Hypothalamus (tissue), 51 donors: ENCODE measurements around the gene NCOA1.
"Not testable (repeated sequence)": the region's sequence is repeated elsewhere in the genome, so short reads cannot be mapped to it uniquely, and the experiment has no call there.

Source experiments
- DNase-seq, 51 donors: peaks; one replicate each; lab custom pipeline; 2025; lab: John Stamatoyannopoulos, UW

Gene NCOA1

GRCh38 chr2:24570225-24570624 is 79.2 kb downstream of the NCOA1 start:
- no peak for DNase-seq

- no peak for DNase-seq
Observed at GRCh38 chr2:24571828-24572442, 80.9 kb downstream of the NCOA1 start.

- DNase-seq: no peak
Observed at GRCh38 chr2:24576146-24576545, 85.1 kb downstream of the NCOA1 start.

DNA sequence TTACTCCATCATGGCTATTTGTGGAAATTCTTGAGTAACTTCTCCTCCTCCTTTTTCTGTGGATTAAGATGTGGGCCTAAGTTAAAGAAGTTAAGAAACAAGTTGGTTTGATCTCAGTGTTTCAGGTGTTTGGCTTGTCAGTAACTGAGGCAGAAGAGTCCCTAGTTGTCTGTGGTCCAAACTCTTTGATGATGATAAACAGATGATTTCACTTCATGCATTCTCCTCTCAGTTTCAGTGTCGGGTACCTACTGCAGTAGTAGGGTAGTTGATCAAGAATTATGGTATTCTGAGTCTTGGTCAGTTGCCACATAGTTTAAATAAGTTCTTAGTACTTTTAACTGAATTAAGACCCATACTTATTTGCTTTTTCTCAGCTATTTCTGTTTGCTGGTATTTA is 85.6 kb downstream of the NCOA1 start:
- no peak for DNase-seq

- no peak for DNase-seq
Observed at GRCh38 chr2:24577481-24577880, 86.4 kb downstream of the NCOA1 start.

DNA sequence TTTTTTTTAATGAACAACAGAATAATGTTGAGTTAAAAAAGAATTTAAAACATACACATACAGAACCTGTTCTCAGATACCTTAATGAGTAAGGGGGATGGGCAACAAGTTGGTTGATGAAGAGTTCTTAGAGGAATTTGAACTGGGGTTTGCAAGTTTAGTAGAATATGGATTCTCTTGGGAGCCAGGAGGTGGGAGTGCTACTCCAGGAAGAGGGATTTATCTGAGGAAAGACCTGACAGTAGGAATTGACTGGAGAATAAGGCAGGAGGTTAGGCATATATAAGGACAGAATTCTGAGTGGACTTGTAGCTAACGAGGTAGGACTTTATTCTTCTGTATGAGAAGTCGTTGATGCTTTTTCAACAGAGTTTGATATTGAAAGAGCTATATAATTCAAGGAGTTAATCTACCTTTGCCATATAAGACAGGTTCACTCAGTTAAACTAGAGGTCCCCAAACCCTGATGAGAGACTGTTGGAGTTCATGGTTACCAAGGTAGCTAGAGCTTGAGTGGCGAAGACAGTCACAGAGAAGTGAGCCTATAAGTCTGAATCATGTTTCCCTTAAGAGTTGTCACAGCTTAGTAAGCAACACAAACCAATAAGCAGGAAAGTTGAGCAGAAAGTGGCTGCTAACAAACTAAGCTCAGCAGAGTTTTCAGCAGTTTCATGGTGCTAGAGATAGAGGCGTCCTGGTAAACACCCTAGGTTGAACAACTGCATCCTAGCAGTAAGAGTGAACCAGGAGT is 88.2 kb downstream of the NCOA1 start:
- no peak for DNase-seq

DNA sequence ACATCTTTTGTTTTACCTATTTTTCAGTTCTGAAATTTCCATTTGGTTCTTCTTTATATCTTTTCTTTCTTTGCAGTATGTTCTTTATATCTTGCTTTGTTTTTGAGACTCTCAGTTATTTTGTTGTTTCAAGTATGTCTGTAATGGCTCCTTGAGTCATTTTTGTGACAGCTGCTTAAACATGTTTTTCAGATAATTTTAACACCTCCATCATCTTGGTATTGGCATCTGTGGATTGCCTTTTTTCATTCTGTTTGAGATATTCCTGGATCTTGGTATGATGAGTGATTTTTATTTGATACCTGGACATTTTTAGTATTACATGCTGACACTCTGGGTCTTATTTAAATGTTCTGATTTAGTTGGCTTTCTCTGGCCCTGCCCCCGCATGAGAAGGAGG is 89.5 kb downstream of the NCOA1 start:
- no peak for DNase-seq

GRCh38 chr2:24581971-24582370 is 90.9 kb downstream of the NCOA1 start:
- not testable (repeated sequence) for DNase-seq

- no peak for DNase-seq
Observed at GRCh38 chr2:24586955-24587354, 95.9 kb downstream of the NCOA1 start.

- DNase-seq: no peak
Observed at GRCh38 chr2:24588294-24588693, 97.2 kb downstream of the NCOA1 start.

- no peak for DNase-seq
Observed at GRCh38 chr2:24592441-24593100, 101.5 kb downstream of the NCOA1 start.

GRCh38 chr2:24594283-24594682 is 103.2 kb downstream of the NCOA1 start:
- no peak for DNase-seq

GRCh38 chr2:24597181-24597870 is 106.3 kb downstream of the NCOA1 start:
- no peak for DNase-seq

- not testable (repeated sequence) for DNase-seq
Observed at GRCh38 chr2:24600140-24600539, 109.1 kb downstream of the NCOA1 start.

DNA sequence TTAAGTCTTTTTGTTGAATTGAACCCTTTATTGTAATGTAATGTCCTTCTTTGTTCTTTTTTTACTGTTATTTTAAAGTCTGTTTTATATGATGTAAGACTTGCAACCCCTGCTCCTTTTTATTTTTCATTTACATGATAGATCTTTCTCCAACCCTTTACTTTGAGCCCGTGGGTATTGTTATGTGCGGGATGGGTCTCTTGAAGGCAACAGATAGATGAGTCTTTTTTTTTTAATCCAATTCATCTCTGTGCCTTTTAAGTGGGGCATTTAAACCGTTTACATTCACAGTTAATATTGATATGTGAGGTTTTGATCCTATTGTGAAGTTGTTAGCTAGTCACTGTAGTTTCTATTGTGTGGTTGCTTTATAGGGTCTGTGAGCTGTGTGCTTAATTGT is 120.6 kb downstream of the NCOA1 start:
- no peak for DNase-seq

DNA sequence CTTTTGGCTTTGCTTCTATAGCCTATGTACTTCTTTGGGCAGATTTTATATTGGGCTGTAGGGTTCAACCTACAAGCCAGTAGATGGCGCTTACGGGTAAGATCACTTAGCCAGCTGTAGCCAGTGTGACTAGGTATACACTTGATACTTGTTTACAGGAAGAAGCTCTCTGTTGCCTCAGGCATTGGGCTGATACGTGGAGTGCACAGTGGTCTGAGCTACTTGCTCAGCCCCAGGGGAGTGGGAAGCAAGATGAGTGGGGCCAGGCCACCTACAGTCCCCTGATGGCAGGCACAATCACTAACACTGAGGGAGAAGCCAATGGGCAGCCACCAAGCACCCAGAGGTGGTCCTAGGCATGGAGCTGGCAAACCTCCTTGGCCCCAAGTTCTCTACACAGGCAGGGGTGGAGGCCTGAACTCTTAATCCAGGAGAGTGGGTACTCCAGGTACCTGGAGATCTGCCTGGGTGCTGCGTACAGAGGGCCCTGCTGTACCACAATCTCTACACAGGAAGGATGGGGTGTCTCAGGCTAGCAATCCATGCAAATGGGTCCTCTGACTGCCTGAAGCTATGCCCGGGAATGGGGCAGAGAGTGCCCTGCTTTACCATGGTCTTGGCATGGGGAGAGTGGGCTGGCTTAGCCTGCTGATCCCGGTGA is 122.2 kb downstream of the NCOA1 start:
- no peak for DNase-seq

GRCh38 chr2:24616616-24617015 is 125.6 kb downstream of the NCOA1 start:
- DNase-seq: no peak

GRCh38 chr2:24617424-24617823 is 126.4 kb downstream of the NCOA1 start:
- DNase-seq: no peak

DNA sequence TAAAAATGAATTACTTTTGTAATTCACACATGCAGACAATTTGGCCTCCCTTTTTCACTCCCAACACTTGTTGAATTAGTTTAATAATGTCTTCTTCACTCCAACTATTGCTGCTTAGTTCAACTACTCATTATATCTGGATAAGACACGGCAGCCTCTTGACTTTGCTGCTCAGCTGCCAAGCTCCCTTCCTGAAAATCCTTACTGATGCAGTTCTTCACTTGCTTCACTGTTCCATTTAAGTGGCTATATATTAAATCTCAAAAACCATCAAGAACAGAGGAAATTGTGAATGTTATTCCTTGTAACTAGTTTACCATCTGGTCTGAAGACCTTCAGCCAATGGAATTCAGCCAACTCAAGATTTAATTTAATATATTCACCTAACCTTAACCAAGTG is 127.1 kb downstream of the NCOA1 start:
- DNase-seq: no peak

GRCh38 chr2:24618680-24619079 is 127.6 kb downstream of the NCOA1 start:
- DNase-seq: no peak

DNA sequence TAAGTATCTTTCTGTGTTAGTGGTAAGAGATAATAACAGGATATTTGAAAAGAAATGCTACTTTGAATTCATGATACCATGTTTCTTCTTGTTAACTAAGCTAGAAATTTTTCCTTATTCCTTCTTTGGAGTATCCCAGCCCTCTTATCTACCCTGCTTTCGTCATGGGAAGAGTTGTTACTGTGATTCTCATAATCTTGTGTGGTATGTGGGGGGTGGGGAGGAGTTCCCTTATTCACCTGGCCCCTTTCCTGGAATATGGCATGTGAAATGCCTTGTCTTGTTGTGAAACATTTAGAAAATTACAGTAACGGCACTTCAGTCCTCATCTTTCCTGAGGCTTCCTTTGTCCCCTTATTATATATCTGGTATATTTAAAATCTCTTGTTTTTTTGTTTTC is 129.9 kb downstream of the NCOA1 start:
- DNase-seq: no peak
